ENCODE results near the gene INTS14. TPM values are rescaled to one million over a fixed set of nuclear protein-coding genes. Genes with fewer than 3 reads are reported as not detected.

Gene INTS14
- total and polyA plus RNA-seq, 7 experiments from 2014 or later, result 16.0 to 38.3 (median 35.0) TPM

DNA sequence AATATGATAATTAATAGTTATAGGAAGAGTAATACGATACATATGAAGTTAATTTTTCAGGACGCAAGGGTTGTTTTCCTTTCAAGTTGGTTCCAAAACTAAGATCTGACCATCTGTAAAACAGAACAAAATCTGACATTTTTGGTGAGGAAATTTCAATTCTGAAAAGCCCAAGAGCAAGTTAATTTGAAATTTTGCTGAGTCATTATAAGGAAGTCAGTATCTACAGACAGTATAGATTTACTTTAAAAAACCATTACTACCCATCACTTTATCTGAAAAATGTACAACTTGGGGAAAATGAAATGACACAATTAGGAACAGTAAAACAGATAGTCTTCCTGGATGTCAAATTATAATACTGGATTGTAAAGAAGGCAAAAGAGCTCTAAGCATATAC lies 12.5 kb downstream of the INTS14 start:
- intact Hi-C loops (cut with micrococcal nuclease), result no loop called here
- H3K4me3 Mint-ChIP-seq, result no peak overlapping the region
- CTCF ChIA-PET, result interaction anchor here (1.3 kb wide), 1 partner anchor 694 kb away, joined by 3 read pairs; no protein-coding TSS in a partner anchor

DNA sequence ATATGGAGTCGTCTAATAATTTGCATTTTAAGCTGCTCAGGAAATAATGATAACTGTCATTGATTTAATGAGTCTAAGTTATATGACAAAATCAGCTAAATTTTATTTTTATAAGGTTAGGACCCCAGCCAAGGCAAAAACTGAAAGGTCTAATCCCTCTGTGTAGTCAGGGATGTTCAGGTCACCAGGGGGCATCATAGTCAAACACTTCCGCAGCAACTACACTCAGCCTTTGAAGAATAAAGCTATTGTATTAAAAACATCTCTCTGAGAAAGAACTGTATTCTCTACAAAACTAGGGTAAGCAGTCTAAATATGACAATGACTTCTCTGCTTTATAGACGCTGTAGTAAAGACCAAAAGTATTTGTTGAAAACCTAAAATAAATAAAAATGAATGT lies 15.0 kb downstream of the INTS14 start:
- no peaks in the 10 kb centered on the region for H3K27me3 ChIP-seq (ENCODE audit: control insufficient read depth in 2 of 2, insufficient read depth in 2 of 2, low read length in 2 of 2)
- H3K4me1 Mint-ChIP-seq, result peaks cover 0 to 5% (median 0%) of the 10 kb centered on the region in 7 donors
- intact Hi-C loops (cut with micrococcal nuclease), result loop anchor here in 1 of 2 donors (2.0 kb wide), 1 partner anchor 261 kb away; no protein-coding TSS in a partner anchor
- no peak overlapping the region for H3K4me3 ChIP-seq (ENCODE audit: low read length)
- no peak overlapping the region for H3K4me3 Mint-ChIP-seq
- ATAC-seq (no peak), DNase-seq (peak in 2 of 9 donors; percentile 13 to 26)
- CTCF ChIA-PET, result interaction anchor here (1.1 kb wide), 1 partner anchor 902 kb away, joined by 4 read pairs; the partner anchor contains the start of gene SNAPC5
- no peaks in the 10 kb centered on the region for H3K27me3 Mint-ChIP-seq
- peaks cover 19 to 81% (median 25%) of the 10 kb centered on the region in 3 experiments for H3K36me3 ChIP-seq (ENCODE audit: control insufficient read depth in 2 of 3, insufficient read depth in 3 of 3, low read length in 3 of 3)
- POLR2A ChIA-PET, result no interaction called here
- no peaks in the 10 kb centered on the region for H3K9me3 Mint-ChIP-seq
- no peaks in the 10 kb centered on the region for H3K4me1 ChIP-seq (ENCODE audit: control insufficient read depth in 2 of 2, insufficient read depth in 2 of 2, low read length in 2 of 2)
- H3K27ac ChIP-seq (ENCODE audit: low read depth, low read length), result no peak overlapping the region
- H3K27ac Mint-ChIP-seq, result no peak overlapping the region
- no peaks in the 10 kb centered on the region for H3K9me3 ChIP-seq (ENCODE audit: control insufficient read depth in 2 of 3, low read length in 3 of 3)
- peaks cover 10 to 43% (median 17%) of the 10 kb centered on the region in 5 donors for H3K36me3 Mint-ChIP-seq

More for the DNA sequence above, 12.5 kb downstream of the INTS14 start:
- H3K4me1 Mint-ChIP-seq, result peaks cover 0 to 5% (median 0%) of the 10 kb centered on the region in 7 donors
- no peak overlapping the region for H3K27ac Mint-ChIP-seq
- no peaks in the 10 kb centered on the region for H3K9me3 Mint-ChIP-seq
- no peak overlapping the region for H3K4me3 ChIP-seq (ENCODE audit: low read length)
- H3K27me3 Mint-ChIP-seq, result no peaks in the 10 kb centered on the region
- peaks cover 4 to 36% (median 13%) of the 10 kb centered on the region in 5 donors for H3K36me3 Mint-ChIP-seq
- H3K9me3 ChIP-seq (ENCODE audit: control insufficient read depth in 2 of 3, low read length in 3 of 3), result no peaks in the 10 kb centered on the region
- no peaks in the 10 kb centered on the region for H3K27me3 ChIP-seq (ENCODE audit: control insufficient read depth in 2 of 2, insufficient read depth in 2 of 2, low read length in 2 of 2)
- ATAC-seq (no peak), DNase-seq (no peak)
- H3K4me1 ChIP-seq (ENCODE audit: control insufficient read depth in 2 of 2, insufficient read depth in 2 of 2, low read length in 2 of 2), result no peaks in the 10 kb centered on the region
- H3K27ac ChIP-seq (ENCODE audit: low read depth, low read length), result no peak overlapping the region
- POLR2A ChIA-PET, result interaction anchor here (1.3 kb wide), 1 partner anchor 13 kb away, joined by 4 read pairs; the partner anchor contains the start of gene INTS14
- H3K36me3 ChIP-seq (ENCODE audit: control insufficient read depth in 2 of 3, insufficient read depth in 3 of 3, low read length in 3 of 3), result peaks cover 13 to 76% (median 19%) of the 10 kb centered on the region in 3 experiments

- peaks cover 24 to 66% (median 53%) of the 10 kb centered on the region in 5 donors for H3K36me3 Mint-ChIP-seq
These were observed 23.8 kb downstream of the INTS14 start for GRCh38 chr15:65587094-65587493.

GRCh38 chr15:65584241-65584640 lies 26.7 kb downstream of the INTS14 start:
- ChIA-PET POLR2A (interaction anchor here (1.1 to 1.3 kb wide), 2 partner anchors 10 to 27 kb away, joined by 3 to 6 read pairs; partner anchors contain the start of gene INTS14), CTCF (no interaction called here)
- DNase-seq, result no peak
- H3K27ac Mint-ChIP-seq, result peak overlapping the region; percentile 89 to 95 (median 93)
- H3K27me3 Mint-ChIP-seq, result no peaks in the 10 kb centered on the region
- no peak overlapping the region for H3K4me3 ChIP-seq (ENCODE audit: low read length)
- H3K36me3 Mint-ChIP-seq, result peaks cover 7 to 54% (median 36%) of the 10 kb centered on the region in 5 donors
- no peaks in the 10 kb centered on the region for H3K9me3 ChIP-seq (ENCODE audit: control insufficient read depth in 2 of 3, low read length in 3 of 3)
- H3K36me3 ChIP-seq (ENCODE audit: control insufficient read depth in 2 of 3, insufficient read depth in 3 of 3, low read length in 3 of 3), result peaks cover 6 to 27% (median 11%) of the 10 kb centered on the region in 3 experiments
- H3K4me3 Mint-ChIP-seq, result peak overlapping the region in 9 of 10 donors; percentile 9 to 73 (median 67)
- no peaks in the 10 kb centered on the region for H3K27me3 ChIP-seq (ENCODE audit: control insufficient read depth in 2 of 2, insufficient read depth in 2 of 2, low read length in 2 of 2)
- peaks cover 11 to 50% (median 40%) of the 10 kb centered on the region in 7 donors for H3K4me1 Mint-ChIP-seq
- intact Hi-C loops (cut with micrococcal nuclease), result no loop called here
- H3K9me3 Mint-ChIP-seq, result peaks cover 0 to 2% (median 0%) of the 10 kb centered on the region in 11 donors
- peak overlapping the region; percentile 61 for H3K27ac ChIP-seq (ENCODE audit: low read depth, low read length)
- peaks cover 11 to 20% of the 10 kb centered on the region in 2 donors for H3K4me1 ChIP-seq (ENCODE audit: control insufficient read depth in 2 of 2, insufficient read depth in 2 of 2, low read length in 2 of 2)
- ATAC-seq, result no peak

More at GRCh38 chr15:65587094-65587493, 23.8 kb downstream of the INTS14 start:
- H3K36me3 ChIP-seq (ENCODE audit: control insufficient read depth in 2 of 3, insufficient read depth in 3 of 3, low read length in 3 of 3), result peaks cover 5 to 33% (median 18%) of the 10 kb centered on the region in 3 experiments
- no peak for ATAC-seq
- Mint-ChIP-seq H3K4me3 (no peak overlapping the region), H3K27ac (peak overlapping the region in 7 of 9 donors; percentile 8 to 94 (median 62)), H3K4me1 (peaks cover 12 to 56% (median 40%) of the 10 kb centered on the region in 7 donors), H3K27me3 (no peaks in the 10 kb centered on the region), H3K9me3 (peaks cover 0 to 2% (median 0%) of the 10 kb centered on the region in 11 donors)
- ChIA-PET CTCF (no interaction called here), POLR2A (no interaction called here)
- no peak overlapping the region for H3K4me3 ChIP-seq (ENCODE audit: low read length)
- H3K9me3 ChIP-seq (ENCODE audit: control insufficient read depth in 2 of 3, low read length in 3 of 3), result no peaks in the 10 kb centered on the region
- intact Hi-C loops (cut with micrococcal nuclease), result no loop called here
- H3K4me1 ChIP-seq (ENCODE audit: control insufficient read depth in 2 of 2, insufficient read depth in 2 of 2, low read length in 2 of 2), result peaks cover 11 to 20% of the 10 kb centered on the region in 2 donors
- no peak overlapping the region for H3K27ac ChIP-seq (ENCODE audit: low read depth, low read length)
- no peaks in the 10 kb centered on the region for H3K27me3 ChIP-seq (ENCODE audit: control insufficient read depth in 2 of 2, insufficient read depth in 2 of 2, low read length in 2 of 2)
- no peak for DNase-seq

- peaks cover 7 to 57% (median 36%) of the 10 kb centered on the region in 5 donors for H3K36me3 Mint-ChIP-seq
- intact Hi-C loops (cut with micrococcal nuclease), result loop anchor here in 1 of 2 donors (1.0 kb wide), 1 partner anchor 28 kb away; the partner anchor contains the start of gene INTS14
- H3K36me3 ChIP-seq (ENCODE audit: control insufficient read depth in 2 of 3, insufficient read depth in 3 of 3, low read length in 3 of 3), result peaks cover 6 to 32% (median 7%) of the 10 kb centered on the region in 3 experiments
These were observed 27.2 kb downstream of the INTS14 start for GRCh38 chr15:65583701-65584100.

DNA sequence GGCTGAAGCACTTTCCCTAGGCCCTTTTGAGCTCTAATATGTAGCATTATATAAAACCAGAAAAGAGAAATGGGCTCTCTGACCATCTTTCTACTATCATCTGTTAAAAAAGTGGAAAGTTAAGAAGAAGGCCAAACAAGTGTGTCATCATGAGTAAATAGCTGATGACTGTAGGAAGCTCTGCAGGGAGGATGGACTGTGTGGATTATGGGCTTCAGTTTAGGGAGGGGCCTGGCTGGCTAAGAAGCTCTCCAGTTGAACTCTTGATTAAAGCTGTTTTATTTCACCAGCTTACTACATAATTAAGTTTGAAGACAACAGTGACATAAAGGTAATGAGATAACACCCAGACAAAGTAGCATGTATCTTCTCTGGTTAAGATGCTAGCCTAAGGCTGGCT lies 30.6 kb downstream of the INTS14 start:
- ChIA-PET CTCF (no interaction called here), POLR2A (no interaction called here)
- H3K27me3 Mint-ChIP-seq, result no peaks in the 10 kb centered on the region
- Histone ChIP-seq H3K4me3 (ENCODE audit: low read length) (no peak overlapping the region), H3K9me3 (ENCODE audit: control insufficient read depth in 2 of 3, low read length in 3 of 3) (no peaks in the 10 kb centered on the region), H3K27ac (ENCODE audit: low read depth, low read length) (peak overlapping the region; percentile 56), H3K4me1 (ENCODE audit: control insufficient read depth in 2 of 2, insufficient read depth in 2 of 2, low read length in 2 of 2) (peaks cover 11 to 20% of the 10 kb centered on the region in 2 donors), H3K36me3 (ENCODE audit: control insufficient read depth in 2 of 3, insufficient read depth in 3 of 3, low read length in 3 of 3) (peaks cover 6 to 35% (median 7%) of the 10 kb centered on the region in 3 experiments), H3K27me3 (ENCODE audit: control insufficient read depth in 2 of 2, insufficient read depth in 2 of 2, low read length in 2 of 2) (no peaks in the 10 kb centered on the region)
- H3K4me1 Mint-ChIP-seq, result peaks cover 8 to 31% (median 25%) of the 10 kb centered on the region in 7 donors
- ATAC-seq (no peak), DNase-seq (no peak)
- H3K9me3 Mint-ChIP-seq, result no peaks in the 10 kb centered on the region
- H3K36me3 Mint-ChIP-seq, result peaks cover 12 to 65% (median 37%) of the 10 kb centered on the region in 5 donors
- intact Hi-C loops (cut with micrococcal nuclease), result no loop called here
- peak overlapping the region in 8 of 9 donors; percentile 67 to 84 (median 77) for H3K27ac Mint-ChIP-seq
- no peak overlapping the region for H3K4me3 Mint-ChIP-seq

More at GRCh38 chr15:65583701-65584100, 27.2 kb downstream of the INTS14 start:
- H3K4me3 Mint-ChIP-seq, result peak overlapping the region in 9 of 10 donors; percentile 9 to 73 (median 67)
- Histone ChIP-seq H3K27ac (ENCODE audit: low read depth, low read length) (peak overlapping the region; percentile 61), H3K4me1 (ENCODE audit: control insufficient read depth in 2 of 2, insufficient read depth in 2 of 2, low read length in 2 of 2) (peaks cover 11 to 20% of the 10 kb centered on the region in 2 donors), H3K27me3 (ENCODE audit: control insufficient read depth in 2 of 2, insufficient read depth in 2 of 2, low read length in 2 of 2) (no peaks in the 10 kb centered on the region), H3K4me3 (ENCODE audit: low read length) (no peak overlapping the region), H3K9me3 (ENCODE audit: control insufficient read depth in 2 of 3, low read length in 3 of 3) (no peaks in the 10 kb centered on the region)
- peak; percentile 75 for ATAC-seq
- H3K9me3 Mint-ChIP-seq, result peaks cover 0 to 2% (median 0%) of the 10 kb centered on the region in 11 donors
- H3K27me3 Mint-ChIP-seq, result no peaks in the 10 kb centered on the region
- ChIA-PET POLR2A (no interaction called here), CTCF (no interaction called here)
- H3K27ac Mint-ChIP-seq, result peak overlapping the region; percentile 89 to 95 (median 93)
- peaks cover 11 to 50% (median 40%) of the 10 kb centered on the region in 7 donors for H3K4me1 Mint-ChIP-seq
- DNase-seq, result peak in 8 of 9 donors; percentile 28 to 69 (median 55)

All from naive thymus-derived CD4-positive, alpha-beta T cell (primary cell).